OCI-LY3 (cell line): ENCODE results near the gene ABCD3.

Experiments
- H2AFZ ChIP-seq: fragments of 200-600, 300-600 bp; shearing (Covaris generic); 2 replicates; pipeline ENCODE4 v1.6.0; 2014; ENCODE audit warnings: antibody characterized with exemption, low read depth, low read length
- H3K27ac ChIP-seq: fragments of 200-600, 300-600 bp; sonication (generic); 2 replicates; pipeline ENCODE4 v1.5.1; 2014; ENCODE audit warnings: mild to moderate bottlenecking, low read length, moderate library complexity, mixed read lengths
- H3K27me3 ChIP-seq: fragments of 200-600, 300-600 bp; sonication (generic); 2 replicates; pipeline ENCODE4 v1.6.1; 2014; ENCODE audit warnings: low read depth, low read length, mixed read lengths
- H3K36me3 ChIP-seq: fragments of 200-600, 300-600 bp; sonication (generic); replicated peaks from 2 replicates; pipeline ENCODE3; 2014; ENCODE audit warnings: low read depth, low read length, mixed read lengths
- H3K4me1 ChIP-seq: fragments of 300-600, 200-600 bp; sonication (generic); 2 replicates; pipeline ENCODE4 v1.6.1; 2014; ENCODE audit warnings: low read length, mixed read lengths
- H3K4me2 ChIP-seq: fragments of 200-600, 300-600 bp; sonication (generic); 2 replicates; pipeline ENCODE4 v1.6.1; 2014; ENCODE audit warnings: low read length, mixed read lengths
- H3K4me3 ChIP-seq: fragments of 300-600, 200-600 bp; sonication (generic); 2 replicates; pipeline ENCODE4 v1.5.1; 2014; ENCODE audit warnings: antibody characterized with exemption, mild to moderate bottlenecking, low read length, moderate library complexity
- H3K79me2 ChIP-seq: fragments of 300-600, 200-600 bp; shearing (Covaris generic); 2 replicates; pipeline ENCODE4 v1.6.1; 2014; ENCODE audit warnings: mild to moderate bottlenecking, low read length, mixed read lengths
- H3K9ac ChIP-seq: fragments of 300-600, 200-600 bp; shearing (Covaris generic); 2 replicates; pipeline ENCODE4 v1.6.0; 2014; ENCODE audit warnings: mild to moderate bottlenecking, low read length, moderate library complexity
- H3K9me3 ChIP-seq: fragments of 200-600, 300-600 bp; shearing (Covaris generic); 2 replicates; pipeline ENCODE4 v1.6.1; 2014; ENCODE audit warnings: low read length, mixed read lengths; ENCODE audit not compliant: insufficient read depth
- H4K20me1 ChIP-seq: fragments of 200-600, 300-600 bp; sonication (generic); 2 replicates; pipeline ENCODE4 v1.6.1; 2016; ENCODE audit warnings: low read length, mixed read lengths; ENCODE audit not compliant: insufficient read depth
- EZH2phosphoT487 ChIP-seq: fragments of 200-600 bp; shearing (Covaris generic); IDR thresholded peaks from 2 replicates; pipeline ENCODE4 v1.6.1; 2018; ENCODE audit warnings: antibody characterized with exemption, mixed run types, low read depth
- TF ChIP-seq, protein P1 (sequence below): fragments of 200-600, 300-600 bp; sonication (generic); IDR thresholded peaks from 2 replicates; pipeline ENCODE4 v1.5.1; 2014; ENCODE audit warnings: antibody characterized with exemption, low read length, low read depth

The ABCD3 gene

DNA sequence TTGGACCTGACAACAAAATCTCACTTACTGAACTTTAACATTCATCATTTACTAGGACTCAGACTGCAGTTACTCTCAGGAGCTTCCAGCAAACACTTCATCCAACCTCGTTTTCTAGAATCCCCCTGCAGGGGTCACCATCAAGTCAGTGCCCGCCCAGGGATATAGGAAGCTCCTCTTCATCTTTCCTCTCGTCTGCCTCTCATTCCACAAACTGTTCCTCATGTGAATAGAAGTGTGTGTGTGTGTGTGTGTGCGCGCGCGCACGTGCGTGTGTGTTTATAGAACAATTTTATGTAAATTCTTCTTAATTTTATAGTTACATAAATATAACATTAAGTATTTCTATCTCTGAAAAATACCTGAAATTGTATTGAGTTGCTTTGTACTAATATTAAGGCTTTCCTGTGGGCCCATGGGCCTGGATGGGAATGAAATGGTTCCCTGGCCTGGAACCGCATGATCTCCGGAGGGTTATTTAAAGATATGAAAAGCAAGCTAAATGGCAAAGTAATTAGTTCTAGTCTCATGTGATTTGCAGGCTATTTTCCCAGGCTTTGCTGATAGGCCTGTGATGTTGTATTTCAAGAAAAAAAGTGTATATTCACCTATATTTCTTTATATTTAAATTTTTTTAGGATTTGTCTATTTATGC is 21.7 kb upstream of the ABCD3 start:
- Histone ChIP-seq H3K27me3 (0 out of 2 replicates have a peak, but pooled peaks cover 3% of the 10 kb centered on the region), H3K27ac (no peak overlapping the region), H2AFZ (no peak overlapping the region), H3K4me1 (no peaks in the 10 kb centered on the region), H3K9me3 (no peaks in the 10 kb centered on the region), H3K79me2 (no peaks in the 10 kb centered on the region), H4K20me1 (no peaks in the 10 kb centered on the region), H3K4me2 (no peak overlapping the region), H3K4me3 (no peak overlapping the region), H3K36me3 (no peaks in the 10 kb centered on the region), H3K9ac (no peak overlapping the region)
- no peak for TF ChIP-seq EZH2phosphoT487
- TF ChIP-seq, protein P1, sequence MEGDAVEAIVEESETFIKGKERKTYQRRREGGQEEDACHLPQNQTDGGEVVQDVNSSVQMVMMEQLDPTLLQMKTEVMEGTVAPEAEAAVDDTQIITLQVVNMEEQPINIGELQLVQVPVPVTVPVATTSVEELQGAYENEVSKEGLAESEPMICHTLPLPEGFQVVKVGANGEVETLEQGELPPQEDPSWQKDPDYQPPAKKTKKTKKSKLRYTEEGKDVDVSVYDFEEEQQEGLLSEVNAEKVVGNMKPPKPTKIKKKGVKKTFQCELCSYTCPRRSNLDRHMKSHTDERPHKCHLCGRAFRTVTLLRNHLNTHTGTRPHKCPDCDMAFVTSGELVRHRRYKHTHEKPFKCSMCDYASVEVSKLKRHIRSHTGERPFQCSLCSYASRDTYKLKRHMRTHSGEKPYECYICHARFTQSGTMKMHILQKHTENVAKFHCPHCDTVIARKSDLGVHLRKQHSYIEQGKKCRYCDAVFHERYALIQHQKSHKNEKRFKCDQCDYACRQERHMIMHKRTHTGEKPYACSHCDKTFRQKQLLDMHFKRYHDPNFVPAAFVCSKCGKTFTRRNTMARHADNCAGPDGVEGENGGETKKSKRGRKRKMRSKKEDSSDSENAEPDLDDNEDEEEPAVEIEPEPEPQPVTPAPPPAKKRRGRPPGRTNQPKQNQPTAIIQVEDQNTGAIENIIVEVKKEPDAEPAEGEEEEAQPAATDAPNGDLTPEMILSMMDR: peak; percentile 20; the same call in 1 of the 2 replicates

DNA sequence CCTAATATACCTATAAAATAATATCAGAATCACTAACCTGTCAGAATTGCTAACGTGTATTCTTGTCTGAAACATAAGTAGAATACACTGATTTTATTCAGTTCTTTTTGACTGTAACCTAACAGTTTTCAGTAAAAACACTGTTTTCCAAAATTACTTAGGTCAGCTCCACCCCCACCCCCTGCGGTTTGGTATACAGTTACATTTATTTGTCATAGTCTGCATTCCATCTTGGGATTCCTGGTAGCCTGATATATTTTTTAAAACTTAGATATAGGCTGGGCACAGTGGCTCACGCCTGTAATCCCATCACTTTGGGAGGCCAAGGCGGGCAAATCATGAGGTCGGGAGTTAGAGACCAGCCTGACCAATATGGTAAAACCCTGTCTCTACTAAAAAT is 19.8 kb upstream of the ABCD3 start:
- H2AFZ ChIP-seq: no peak overlapping the region
- H3K4me1 ChIP-seq: no peaks in the 10 kb centered on the region
- H3K9me3 ChIP-seq: no peaks in the 10 kb centered on the region
- no peak overlapping the region for H3K9ac ChIP-seq
- no peaks in the 10 kb centered on the region for H3K79me2 ChIP-seq
- H4K20me1 ChIP-seq: no peaks in the 10 kb centered on the region
- H3K27me3 ChIP-seq: 0 out of 2 replicates have a peak, but pooled peaks cover 3% of the 10 kb centered on the region
- H3K36me3 ChIP-seq: no peaks in the 10 kb centered on the region
- TF ChIP-seq, protein P1: no peak
- TF ChIP-seq EZH2phosphoT487: no peak
- H3K4me2 ChIP-seq: no peak overlapping the region
- H3K4me3 ChIP-seq: no peak overlapping the region
- H3K27ac ChIP-seq: no peak overlapping the region

DNA sequence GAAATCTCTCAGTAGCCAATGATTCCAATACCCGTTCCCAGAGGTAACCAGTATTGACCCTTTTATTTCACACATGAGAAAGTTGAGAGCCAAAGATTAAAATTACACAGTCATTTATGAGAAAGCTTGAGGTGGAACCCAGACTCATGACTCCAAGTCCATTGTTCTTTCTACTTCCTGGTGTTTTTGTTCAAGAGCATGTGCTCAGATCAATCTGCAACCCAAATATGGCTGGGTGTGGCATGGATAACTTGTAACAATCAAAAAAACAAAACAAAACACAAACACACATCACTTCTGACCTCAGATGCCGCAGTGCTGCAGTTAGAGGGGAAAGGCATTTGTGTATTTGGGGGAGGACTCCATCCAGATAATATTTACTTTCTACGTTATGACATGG is 18.7 kb upstream of the ABCD3 start:
- Histone ChIP-seq H4K20me1 (no peaks in the 10 kb centered on the region), H3K79me2 (no peaks in the 10 kb centered on the region), H3K9me3 (no peaks in the 10 kb centered on the region), H3K4me2 (no peak overlapping the region), H3K9ac (no peak overlapping the region), H3K27ac (no peak overlapping the region), H2AFZ (no peak overlapping the region), H3K4me1 (no peaks in the 10 kb centered on the region), H3K27me3 (0 out of 2 replicates have a peak, but pooled peaks cover 2% of the 10 kb centered on the region), H3K36me3 (no peaks in the 10 kb centered on the region), H3K4me3 (no peak overlapping the region)
- TF ChIP-seq EZH2phosphoT487: no peak
- TF ChIP-seq, protein P1: no peak

DNA sequence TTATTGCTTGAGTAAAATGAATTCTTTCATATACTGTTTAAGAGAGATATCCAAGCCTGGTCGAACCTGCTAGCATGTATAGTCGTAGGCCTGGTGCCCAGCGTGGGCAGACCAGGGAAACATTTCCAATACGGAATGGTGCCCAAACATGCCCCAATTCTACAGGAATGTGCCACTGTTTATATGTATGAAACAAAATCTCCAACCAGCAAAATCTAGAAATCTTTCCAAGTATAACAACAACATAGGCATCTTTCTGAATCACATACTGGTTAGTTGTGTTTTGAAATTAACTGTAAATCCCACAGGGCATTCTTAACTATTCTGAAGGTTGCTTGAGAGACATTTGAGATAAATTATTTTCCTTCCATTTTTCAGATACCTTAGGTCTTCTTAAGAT is 17.0 kb upstream of the ABCD3 start:
- Histone ChIP-seq H3K36me3 (no peaks in the 10 kb centered on the region), H3K4me2 (no peak overlapping the region), H2AFZ (no peak overlapping the region), H3K79me2 (no peaks in the 10 kb centered on the region), H3K27ac (no peak overlapping the region), H3K27me3 (no peaks in the 10 kb centered on the region), H3K4me3 (no peak overlapping the region), H4K20me1 (no peaks in the 10 kb centered on the region), H3K9ac (no peak overlapping the region), H3K4me1 (no peaks in the 10 kb centered on the region), H3K9me3 (no peaks in the 10 kb centered on the region)
- TF ChIP-seq EZH2phosphoT487: no peak
- TF ChIP-seq, protein P1: no peak
